Smooth muscle cell (in vitro differentiated cells): ENCODE measurements around the gene AKNA. TPM values are rescaled to one million over a fixed set of nuclear protein-coding genes. Genes with fewer than 3 reads are reported as not detected.
"Not testable (repeated sequence)": the region's sequence is repeated elsewhere in the genome, so short reads cannot be mapped to it uniquely, and the experiment has no call there.

Experiments used
- DNase-seq: peaks from one replicate; lab custom pipeline; 2025; ENCODE audit not compliant: unreplicated experiment; lab: John Stamatoyannopoulos, UW
- H2AFZ ChIP-seq: fragments of 200-600 bp; sonication (generic); 2 replicates; pipeline ENCODE4 v1.6.0; 2016; ENCODE audit warnings: antibody characterized with exemption, low read depth, mild to moderate bottlenecking
- H3F3A ChIP-seq: fragments of 200-600 bp; sonication (generic); 2 replicates; pipeline ENCODE4 v1.6.0; 2017; ENCODE audit warnings: antibody characterized with exemption, low read depth
- H3K27ac ChIP-seq: fragments of 200-600 bp; sonication (generic); 2 replicates; pipeline ENCODE4 v1.5.1; 2016; ENCODE audit warnings: low read depth, mild to moderate bottlenecking
- H3K27me3 ChIP-seq: fragments of 200-600 bp; sonication (generic); 2 replicates; pipeline ENCODE4 v1.6.1; 2016; ENCODE audit warnings: low read depth, mild to moderate bottlenecking
- H3K36me3 ChIP-seq: fragments of 200-600 bp; sonication (generic); 2 replicates; pipeline ENCODE4 v1.5.1; 2016; ENCODE audit warnings: low read depth
- H3K4me1 ChIP-seq: fragments of 200-600 bp; sonication (generic); 2 replicates; pipeline ENCODE4 v1.5.1; 2016; ENCODE audit warnings: low read depth
- H3K4me2 ChIP-seq: fragments of 200-600 bp; sonication (generic); 2 replicates; pipeline ENCODE4 v1.6.0; 2016; ENCODE audit warnings: mild to moderate bottlenecking
- H3K4me3 ChIP-seq: fragments of 200-600 bp; sonication (generic); 2 replicates; pipeline ENCODE4 v1.5.1; 2016; ENCODE audit warnings: mild to moderate bottlenecking
- H3K79me2 ChIP-seq: fragments of 200-600 bp; sonication (generic); 2 replicates; pipeline ENCODE4 v1.6.0; 2016; ENCODE audit warnings: low read depth, mild to moderate bottlenecking
- H3K9ac ChIP-seq: fragments of 200-600 bp; sonication (generic); 2 replicates; pipeline ENCODE4 v1.6.0; 2016; ENCODE audit warnings: low read depth
- H3K9me3 ChIP-seq: fragments of 200-600 bp; sonication (generic); replicated peaks from 2 replicates; pipeline ENCODE4 v1.5.1; 2016; ENCODE audit warnings: low read depth
- H4K20me1 ChIP-seq: fragments of 200-600 bp; sonication (generic); 2 replicates; pipeline ENCODE4 v1.6.0; 2016; ENCODE audit warnings: low read depth
- CTCF ChIP-seq: fragments of 200-600 bp; sonication (generic); IDR thresholded peaks from 2 replicates; pipeline ENCODE4 v1.5.1; 2017; ENCODE audit warnings: borderline replicate concordance, mild to moderate bottlenecking, antibody characterized with exemption; ENCODE audit not compliant: insufficient read depth, poor library complexity, severe bottlenecking
- WGBS: methylation state at CpG from one replicate; pipeline ENCODE4 v1.1.7; 2016; ENCODE audit warnings: low lambda C conversion rate; 5-methylcytosine and 5-hydroxymethylcytosine counted together
- polyA plus RNA-seq: library from polyadenylated mRNA; unstranded; fragments of >200 nt; fragmentation: Nextera tagmentation; extraction: Ambion mirVana; gene quantifications from 2 replicates; pipeline ENCODE4 v1.2.1, GENCODE V29; 2016
- total RNA-seq: library from RNA; depleted of rRNA; stranded (reverse); fragments of >200 nt; gene quantifications from 2 replicates; pipeline ENCODE4 v1.2.3, GENCODE V29; 2014

The AKNA gene
- total and polyA plus RNA-seq, 2 experiments from 2014 or later: 3.2 to 4.7 TPM

GRCh38 chr9:114327749-114328148 lies 60.0 kb downstream of the AKNA start:
- no peaks in the 10 kb centered on the region for H3K9me3 ChIP-seq
- peak; percentile 32 for DNase-seq
- no peak overlapping the region for H3K4me2 ChIP-seq
- H3K9ac ChIP-seq: no peak overlapping the region
- no peak overlapping the region for H2AFZ ChIP-seq
- H3F3A ChIP-seq: no peaks in the 10 kb centered on the region
- no peak for TF ChIP-seq CTCF
- 93% methylated on average over 8 of the region's 8 CpGs for WGBS
- no peaks in the 10 kb centered on the region for H4K20me1 ChIP-seq
- H3K4me3 ChIP-seq: no peak overlapping the region
- no peaks in the 10 kb centered on the region for H3K79me2 ChIP-seq
- H3K27me3 ChIP-seq: no peaks in the 10 kb centered on the region
- H3K36me3 ChIP-seq: no peaks in the 10 kb centered on the region
- no peak overlapping the region for H3K27ac ChIP-seq
- H3K4me1 ChIP-seq: no peaks in the 10 kb centered on the region

GRCh38 chr9:114325684-114326254 lies 62.0 kb downstream of the AKNA start:
- H3K4me3 ChIP-seq, H4K20me1 ChIP-seq, H3K27me3 ChIP-seq, H2AFZ ChIP-seq, H3K9ac ChIP-seq, H3K79me2 ChIP-seq, H3K27ac ChIP-seq, H3K4me2 ChIP-seq, H3F3A ChIP-seq, H3K9me3 ChIP-seq, H3K36me3 ChIP-seq, H3K4me1 ChIP-seq: not testable (repeated sequence)
- WGBS: 85% methylated on average over 3 of the region's 3 CpGs
- peak; percentile 16 for DNase-seq

- not testable (repeated sequence) for H4K20me1 ChIP-seq, H3K27me3 ChIP-seq, H3K27ac ChIP-seq, H3K9ac ChIP-seq, H3K79me2 ChIP-seq, H3K4me2 ChIP-seq, H3K4me1 ChIP-seq, H3F3A ChIP-seq, H3K36me3 ChIP-seq, H3K4me3 ChIP-seq, H3K9me3 ChIP-seq, H2AFZ ChIP-seq
- WGBS: 89% methylated on average over 9 of the region's 9 CpGs
- DNase-seq: peak; percentile 22
These were observed 62.8 kb downstream of the AKNA start for GRCh38 chr9:114324965-114325364.

GRCh38 chr9:114324492-114324891 lies 63.3 kb downstream of the AKNA start:
- Histone ChIP-seq H3K9me3 (no peaks in the 10 kb centered on the region), H3K4me2 (no peak overlapping the region), H3K36me3 (no peaks in the 10 kb centered on the region), H3K4me3 (no peak overlapping the region), H3K27me3 (no peaks in the 10 kb centered on the region), H2AFZ (no peak overlapping the region), H4K20me1 (no peaks in the 10 kb centered on the region), H3K9ac (no peak overlapping the region), H3F3A (no peaks in the 10 kb centered on the region), H3K79me2 (no peaks in the 10 kb centered on the region), H3K4me1 (no peaks in the 10 kb centered on the region), H3K27ac (no peak overlapping the region)
- 90% methylated on average over 8 of the region's 8 CpGs for WGBS
- no peak for TF ChIP-seq CTCF
- DNase-seq: peak; percentile 22

- H3K27me3 ChIP-seq, H3K4me1 ChIP-seq, H3F3A ChIP-seq, H3K9me3 ChIP-seq, H4K20me1 ChIP-seq, H3K79me2 ChIP-seq, H3K36me3 ChIP-seq, H3K27ac ChIP-seq, H2AFZ ChIP-seq, H3K9ac ChIP-seq, H3K4me2 ChIP-seq, H3K4me3 ChIP-seq: not testable (repeated sequence)
- WGBS: 78% methylated on average over 6 of the region's 6 CpGs
- peak; percentile 9 for DNase-seq
These were observed 63.9 kb downstream of the AKNA start for GRCh38 chr9:114323849-114324248.

- H4K20me1 ChIP-seq, H3K4me3 ChIP-seq, H3K4me1 ChIP-seq, H3F3A ChIP-seq, H3K27me3 ChIP-seq, DNase-seq, H3K9ac ChIP-seq, H3K9me3 ChIP-seq, H3K4me2 ChIP-seq, H3K79me2 ChIP-seq, H3K27ac ChIP-seq, H3K36me3 ChIP-seq, H2AFZ ChIP-seq: not testable (repeated sequence)
- WGBS: 81% methylated on average over 9 of the region's 15 CpGs
These were observed 64.8 kb downstream of the AKNA start, which contains the start of gene ORM1 for GRCh38 chr9:114322831-114323531. TSS of gene ORM1 (plus strand) at chr9:114323098. CDS start at chr9:114323134, 36 bp downstream.

- not testable (repeated sequence) for H3K9me3 ChIP-seq, H3K27ac ChIP-seq, H3K36me3 ChIP-seq, DNase-seq, H3K4me1 ChIP-seq, H3K79me2 ChIP-seq, H3K4me3 ChIP-seq, H3K4me2 ChIP-seq, H3F3A ChIP-seq, H2AFZ ChIP-seq, H3K27me3 ChIP-seq, H3K9ac ChIP-seq, H4K20me1 ChIP-seq
- WGBS: 89% methylated on average over 10 of the region's 12 CpGs
These were observed 65.5 kb downstream of the AKNA start for GRCh38 chr9:114322160-114322818.
